HG02759 (cell line): ENCODE data around the gene AOAH.
"Not testable (repeated sequence)": the region's sequence is repeated elsewhere in the genome, so short reads cannot be mapped to it uniquely, and the experiment has no call there.

Experiments
- ATAC-seq: cut with Tn5 transposase; IDR thresholded peaks from one replicate; pipeline ENCODE4 v1.9.1; 2021; ENCODE audit warnings: mild to moderate bottlenecking, moderate library complexity; ENCODE audit not compliant: unreplicated experiment

AOAH gene

DNA sequence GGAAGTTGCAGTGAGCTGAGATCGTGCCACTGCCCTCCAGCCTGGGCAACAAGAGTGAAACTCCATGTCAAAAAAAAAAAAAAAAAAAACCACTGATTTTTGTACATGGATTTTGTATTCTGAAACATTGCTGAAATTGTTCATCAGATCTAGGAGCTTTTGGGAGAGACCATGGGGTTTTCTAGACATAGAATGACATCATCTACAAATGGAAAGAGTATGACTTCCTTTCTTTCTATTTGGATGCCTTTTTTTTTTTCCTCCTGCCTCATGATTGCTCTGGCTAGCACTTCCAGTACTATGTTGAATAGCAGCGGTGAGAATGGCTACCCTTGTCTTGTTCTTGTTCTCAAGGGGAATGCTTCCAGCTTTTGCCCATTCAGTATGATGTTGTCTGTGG is 245.5 kb downstream of the AOAH start:
- no peak for ATAC-seq

DNA sequence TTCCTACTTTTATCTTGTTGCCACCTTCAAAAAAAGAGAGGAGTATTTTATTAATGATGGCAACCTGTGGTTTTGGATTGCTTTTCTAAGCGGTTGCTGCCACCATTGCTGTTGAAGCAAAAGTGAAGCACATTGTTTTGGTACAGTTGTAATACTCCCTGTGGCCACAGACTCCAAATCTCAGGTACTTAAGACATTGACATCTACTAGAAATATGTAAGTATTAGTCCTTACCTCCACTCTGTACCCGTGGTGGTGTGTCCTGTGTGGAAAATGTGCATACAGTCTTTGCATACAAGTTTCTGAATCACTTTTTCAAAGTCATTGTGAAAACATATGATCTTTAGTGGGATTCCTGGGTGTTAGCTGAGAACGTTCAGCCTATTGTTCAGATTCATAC is 248.9 kb downstream of the AOAH start:
- no peak for ATAC-seq

DNA sequence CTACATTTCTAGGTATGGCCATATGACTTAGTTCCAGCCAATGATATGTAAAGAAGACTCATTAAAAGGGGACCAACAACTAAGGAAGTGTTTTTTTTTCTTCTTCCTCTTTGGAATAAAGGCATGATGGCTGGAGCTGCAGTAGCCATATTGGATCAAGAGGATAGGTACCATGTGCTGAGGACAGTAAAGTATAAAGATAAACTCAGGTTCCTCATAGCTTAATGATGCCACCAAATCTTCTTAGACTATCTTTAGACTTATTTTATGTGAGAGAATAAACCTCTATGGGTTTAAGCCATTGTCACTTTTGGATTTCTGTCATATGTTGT is 249.3 kb downstream of the AOAH start:
- no peak for ATAC-seq

DNA sequence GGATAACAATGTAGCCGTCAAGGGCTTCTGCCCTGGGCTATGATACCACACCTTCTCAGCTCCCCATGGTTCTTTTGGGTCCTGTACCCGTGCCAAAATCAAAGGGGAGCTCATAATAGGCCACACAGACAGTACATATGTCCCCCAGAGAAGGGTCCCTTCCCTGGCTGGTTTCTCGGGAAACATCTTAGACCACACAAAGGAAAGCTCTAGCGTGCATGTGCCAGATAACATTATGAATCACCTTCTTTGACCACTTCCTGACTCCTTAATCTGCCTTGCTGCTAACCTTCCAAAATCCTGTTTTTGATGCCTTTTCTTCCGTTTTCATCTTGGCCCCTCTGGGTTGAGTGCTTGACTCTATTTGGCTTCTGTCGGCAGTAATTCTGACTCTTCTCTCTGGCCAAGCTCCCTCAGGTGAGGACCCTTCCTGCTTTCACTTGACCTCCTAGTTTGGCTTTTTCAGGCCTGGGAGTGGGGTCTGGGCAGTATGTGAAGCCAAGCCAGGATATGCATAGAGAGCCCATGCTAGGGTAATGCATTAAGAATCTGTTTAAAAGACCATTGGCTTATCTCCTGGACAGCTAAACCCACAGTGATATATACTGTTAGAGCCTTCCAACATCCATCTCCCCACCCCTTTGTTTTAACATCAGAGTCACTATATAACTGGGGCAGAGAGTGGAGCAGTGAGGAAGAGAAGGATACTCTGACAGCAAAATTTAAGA is 249.8 kb downstream of the AOAH start:
- ATAC-seq = no peak

DNA sequence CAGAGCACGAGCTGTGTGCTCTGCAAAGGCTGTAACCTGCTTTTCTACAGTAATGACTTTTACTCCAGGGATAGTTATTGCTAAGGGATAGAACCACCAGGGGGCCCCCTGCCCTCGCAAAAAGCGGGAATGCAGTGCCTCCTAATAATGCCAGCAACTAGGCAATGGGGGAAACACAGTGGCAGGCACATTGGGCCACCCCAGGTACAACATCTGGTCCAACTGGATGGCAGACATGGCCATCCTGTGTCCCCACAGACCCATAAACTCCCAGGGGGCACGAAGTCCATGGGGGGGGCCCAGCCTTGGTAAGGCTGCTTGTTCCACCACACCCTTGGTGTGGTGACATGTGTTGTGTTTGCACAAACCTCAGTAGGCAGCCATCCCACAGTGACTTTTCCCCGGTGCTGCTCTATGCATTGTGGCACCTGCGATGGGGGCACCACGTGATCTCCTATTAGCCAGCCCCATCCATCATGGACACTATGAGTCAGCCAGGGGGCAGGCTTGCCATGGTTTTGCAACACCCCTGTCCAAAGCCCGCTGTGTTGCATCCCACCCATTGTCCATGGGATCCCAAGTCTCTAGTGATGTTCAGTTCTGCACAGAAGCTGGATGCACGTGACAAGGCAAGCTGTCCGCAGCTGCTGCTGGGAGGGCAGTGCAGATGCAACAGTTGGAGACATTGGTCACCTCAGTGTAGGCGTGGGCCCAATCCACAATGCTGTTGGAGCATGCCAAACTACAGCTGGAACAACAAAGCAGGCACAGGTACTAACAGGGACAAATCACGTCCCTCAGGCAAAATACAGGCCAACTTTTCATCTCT is 250.6 kb downstream of the AOAH start:
- no peak for ATAC-seq

DNA sequence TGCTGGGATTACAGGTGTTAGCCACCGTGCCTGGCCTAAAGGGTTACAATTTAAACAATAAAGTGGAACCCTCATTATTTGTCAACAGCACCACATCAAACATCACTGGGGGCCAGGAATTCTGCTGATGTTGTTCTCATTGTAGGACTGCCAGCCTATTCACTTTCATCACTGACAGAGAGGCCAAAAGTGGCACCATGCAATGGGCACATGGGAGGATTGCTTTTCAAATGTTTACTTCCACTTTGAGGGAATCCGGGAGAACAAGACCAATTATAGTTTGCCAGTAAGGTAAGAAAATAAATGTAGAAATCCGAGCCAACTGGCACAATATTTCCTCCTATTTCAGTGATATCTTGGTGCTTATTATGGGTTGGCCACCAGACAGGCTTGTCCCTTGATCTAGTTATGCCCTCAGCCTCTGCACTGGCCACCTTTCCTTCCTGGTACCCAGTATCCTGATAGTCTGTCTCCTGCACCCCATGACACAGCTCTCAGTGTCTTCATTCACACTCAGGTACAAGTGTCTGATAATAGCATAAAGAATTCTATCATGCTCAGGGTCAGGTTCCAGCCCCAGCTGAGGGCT is 252.1 kb downstream of the AOAH start:
- ATAC-seq = no peak

DNA sequence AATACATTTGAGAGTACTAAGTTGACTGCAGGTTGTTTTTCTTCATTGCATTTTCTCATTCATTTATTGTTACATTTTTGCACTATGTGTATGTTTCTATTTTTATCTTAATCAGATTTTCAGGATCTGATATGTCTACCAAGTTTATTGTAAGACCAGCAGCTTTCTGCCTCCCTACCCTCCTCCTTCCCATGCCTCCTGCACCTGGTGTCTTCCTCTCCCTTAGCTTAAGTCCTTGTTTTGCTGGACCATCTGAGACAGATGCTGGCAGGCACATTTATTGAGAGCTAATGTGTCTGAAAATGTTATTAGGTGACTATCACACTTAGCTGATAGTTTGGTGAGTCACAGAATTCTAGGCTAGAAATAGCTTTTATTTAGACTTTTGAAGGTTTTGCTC is 255.1 kb downstream of the AOAH start:
- ATAC-seq = no peak

DNA sequence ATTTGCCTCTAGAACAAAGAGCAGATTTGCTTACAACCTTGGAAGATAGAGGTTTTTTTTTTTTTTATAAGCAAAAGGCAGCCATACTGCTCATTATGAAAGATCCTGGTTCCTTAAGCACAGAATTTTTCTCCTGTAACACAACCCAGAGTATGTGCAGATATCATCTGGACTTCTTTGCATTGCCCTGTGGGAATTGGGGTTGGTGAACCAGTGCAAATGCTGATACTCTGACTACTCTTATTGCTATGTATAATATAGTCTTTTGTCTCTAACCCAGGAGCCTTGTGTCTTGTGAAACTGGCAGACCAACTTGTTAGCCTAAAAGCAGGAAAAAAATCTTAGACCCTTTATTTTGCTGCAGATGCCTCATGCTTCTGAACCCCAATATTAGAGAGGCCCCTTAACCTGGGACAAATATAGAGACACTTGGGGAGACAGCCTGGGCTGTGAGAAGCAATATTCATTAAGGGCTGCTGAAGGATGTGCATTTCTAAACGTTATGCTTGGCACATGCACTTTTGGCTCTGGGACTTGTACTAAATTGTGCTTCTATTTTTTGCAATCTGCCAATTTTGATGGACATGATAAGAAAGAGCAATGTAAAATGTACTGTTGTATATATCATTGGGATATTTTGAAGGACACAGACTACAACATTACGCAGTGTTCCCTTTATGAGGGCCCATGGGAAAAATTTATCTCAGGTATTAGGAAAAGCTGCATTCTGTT is 255.8 kb downstream of the AOAH start:
- no peak for ATAC-seq

DNA sequence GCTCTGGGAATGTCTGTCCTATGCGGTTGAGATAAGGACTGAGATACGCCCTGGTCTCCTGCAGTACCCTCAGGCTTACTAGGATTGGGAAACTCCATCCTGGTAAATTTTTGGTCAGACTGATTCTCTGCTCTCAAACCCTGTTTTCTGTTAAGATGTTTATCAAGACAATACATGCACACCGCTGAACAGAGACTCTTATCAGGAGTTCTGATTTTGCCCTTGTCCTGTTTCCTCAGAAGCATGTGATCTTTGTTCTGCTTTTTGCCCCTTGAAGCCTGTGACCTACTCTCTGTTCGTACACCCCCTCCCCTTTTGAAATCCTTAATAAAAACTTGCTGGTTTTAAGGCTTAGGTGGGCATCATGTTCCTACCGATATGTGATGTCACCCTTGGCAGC is 258.3 kb downstream of the AOAH start:
- ATAC-seq = not testable (repeated sequence)

DNA sequence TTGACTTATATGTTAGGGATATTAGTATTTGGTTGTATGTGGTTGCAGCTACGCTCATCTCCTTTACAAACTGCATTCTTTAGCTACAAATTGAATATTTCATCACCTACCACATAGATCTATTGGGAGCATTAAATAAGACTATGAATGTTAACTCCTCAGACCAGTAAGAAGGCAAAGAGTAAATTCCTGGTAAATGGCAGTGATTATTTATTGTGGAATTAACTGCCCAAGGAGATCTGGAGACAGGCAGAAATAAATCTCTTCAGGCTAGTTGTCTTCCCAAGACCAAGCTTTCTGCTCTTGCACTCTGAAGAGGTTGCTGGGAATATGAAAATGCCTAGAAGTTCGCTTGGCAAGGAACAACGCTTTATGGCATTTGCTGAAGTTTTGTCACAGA is 260.0 kb downstream of the AOAH start:
- ATAC-seq = no peak
